GM23248 (cell line): Measurements from ENCODE around the gene SPON2.
A peak's percentile ranks its signal among the peaks of the same experiment; 100 is the strongest.

Experiments
- EZH2 ChIP-seq: fragments of 200-600 bp; sonication (generic); IDR thresholded peaks from 2 replicates; pipeline ENCODE4 v1.6.1; 2018; ENCODE audit warnings: antibody characterized with exemption, mild to moderate bottlenecking; ENCODE audit not compliant: insufficient read depth, poor library complexity, severe bottlenecking
- EZH2phosphoT487 ChIP-seq: fragments of 200-600 bp; sonication (generic); IDR thresholded peaks from 2 replicates; pipeline ENCODE4 v1.6.1; 2018; ENCODE audit warnings: antibody characterized with exemption, moderate library complexity, mild to moderate bottlenecking, low read depth; ENCODE audit not compliant: insufficient read depth

DNA sequence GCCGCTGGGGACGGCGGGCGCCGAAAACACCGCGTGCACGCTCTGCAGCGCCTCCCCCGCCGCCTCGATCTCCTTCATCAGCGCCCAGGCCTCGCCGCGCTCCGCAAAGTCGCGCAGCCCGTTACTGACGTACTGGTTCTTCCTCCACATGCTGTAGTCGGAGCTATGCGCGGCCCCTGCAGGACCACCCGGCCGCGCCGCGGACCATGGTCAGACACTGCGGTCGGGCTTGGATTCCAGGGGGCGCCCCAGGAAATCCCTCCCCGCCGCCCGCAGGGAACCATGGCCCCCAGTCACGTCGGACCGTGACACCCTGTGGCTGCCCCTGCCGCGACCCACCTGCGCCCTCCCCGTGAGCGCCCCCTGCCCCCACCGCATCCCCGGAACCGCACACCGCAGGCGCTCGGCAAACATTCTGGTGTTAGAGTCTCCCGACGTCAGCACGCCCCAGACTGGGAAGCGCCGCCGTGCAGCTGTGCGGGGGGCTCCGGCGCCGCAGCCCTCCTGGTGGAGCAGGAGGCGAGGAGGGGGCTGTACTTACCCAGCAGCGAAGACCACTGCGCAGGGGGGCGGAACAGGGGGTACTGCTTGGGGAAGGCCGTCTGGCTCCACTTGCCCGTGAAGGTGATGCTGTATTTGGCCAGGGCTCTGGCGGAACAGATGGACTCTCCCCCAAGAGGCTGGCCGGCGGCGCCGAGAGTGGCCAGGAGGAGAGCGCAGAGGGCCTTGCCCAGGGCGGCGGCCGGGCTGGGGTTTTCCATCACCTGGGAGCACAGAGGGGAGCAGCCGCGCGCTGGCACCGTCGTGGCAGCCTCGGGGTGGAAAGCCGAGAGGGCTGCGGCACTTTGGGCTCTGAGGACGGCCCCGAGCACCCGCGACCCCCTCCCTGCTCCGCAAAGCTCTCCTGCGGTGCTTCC, 814 bp downstream of the SPON2 start:
- TF ChIP-seq EZH2 (peak; percentile 91), EZH2phosphoT487 (no peak)
